CD4-positive, alpha-beta T cell treated with Interferon gamma for 1 hour (primary cell): Measurements from ENCODE around the gene MAST4.
"Not testable (repeated sequence)": the region's sequence is repeated elsewhere in the genome, so short reads cannot be mapped to it uniquely, and the experiment has no call there.

Source experiments
- DNase-seq: peaks from one replicate; pipeline ENCODE4 v3.0.0-alpha.2; 2020

MAST4 gene

DNA sequence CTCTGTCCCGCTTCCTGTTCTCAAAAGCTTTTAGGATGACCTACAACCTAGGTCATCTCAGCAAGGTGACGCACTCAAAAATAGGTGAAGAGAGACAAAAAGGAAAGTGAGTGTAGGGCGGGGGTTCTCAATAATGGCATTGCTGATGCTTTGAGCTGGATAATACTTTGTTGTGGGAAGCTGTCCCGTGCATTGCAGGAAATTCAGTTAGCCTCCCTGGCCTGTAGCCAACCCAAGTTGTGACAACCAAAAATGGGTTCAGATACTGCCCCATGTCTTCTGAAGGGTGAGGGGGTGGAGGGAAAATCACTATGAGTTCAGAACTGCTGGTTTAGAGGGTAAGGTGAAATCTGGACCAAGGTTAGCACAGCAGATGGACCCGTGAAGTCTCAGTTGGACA is 151.4 kb downstream of the MAST4 start:
- DNase-seq, result no peak

DNA sequence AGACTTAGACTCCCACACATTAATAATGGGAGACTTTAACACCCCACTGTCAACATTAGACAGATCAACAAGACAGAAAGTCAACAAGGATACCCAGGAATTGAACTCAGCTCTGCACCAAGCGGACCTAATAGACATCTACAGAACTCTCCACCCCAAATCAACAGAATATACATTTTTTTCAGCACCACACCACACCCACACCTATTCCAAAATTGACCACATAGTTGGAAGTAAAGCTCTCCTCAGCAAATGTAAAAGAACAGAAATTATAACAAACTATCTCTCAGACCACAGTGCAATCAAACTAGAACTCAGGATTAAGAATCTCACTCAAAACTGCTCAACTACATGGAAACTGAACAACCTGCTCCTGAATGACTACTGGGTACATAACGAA is 156.5 kb downstream of the MAST4 start:
- DNase-seq, result not testable (repeated sequence)

DNA sequence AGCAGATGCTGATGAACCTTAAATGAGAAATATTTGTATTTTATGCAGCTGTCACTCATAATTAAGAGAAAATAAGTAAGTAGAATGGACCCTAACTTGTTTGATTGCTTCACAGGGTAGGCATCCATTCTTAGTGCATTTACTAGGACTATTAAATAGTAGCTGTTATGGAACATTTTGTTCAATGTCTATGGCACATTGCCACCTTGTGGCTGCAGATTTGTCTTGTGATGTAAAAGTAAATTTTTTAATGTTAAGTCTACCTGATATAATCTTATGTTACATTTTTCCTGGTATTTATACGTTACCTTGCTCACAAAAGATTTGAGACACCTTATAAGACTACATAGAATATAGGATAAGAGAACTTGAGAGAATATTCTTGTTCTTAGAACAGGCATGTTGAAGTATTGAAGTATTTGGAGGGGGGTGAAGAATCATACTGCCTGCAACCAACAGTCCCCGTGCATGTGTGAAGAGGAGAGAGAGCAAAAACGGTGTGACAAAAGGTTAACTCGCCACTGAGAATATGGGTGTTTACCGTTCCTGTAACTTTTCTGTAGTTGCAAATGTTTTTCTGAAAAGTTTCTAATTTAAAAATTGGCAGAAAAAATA is 161.1 kb downstream of the MAST4 start:
- DNase-seq, result no peak

DNA sequence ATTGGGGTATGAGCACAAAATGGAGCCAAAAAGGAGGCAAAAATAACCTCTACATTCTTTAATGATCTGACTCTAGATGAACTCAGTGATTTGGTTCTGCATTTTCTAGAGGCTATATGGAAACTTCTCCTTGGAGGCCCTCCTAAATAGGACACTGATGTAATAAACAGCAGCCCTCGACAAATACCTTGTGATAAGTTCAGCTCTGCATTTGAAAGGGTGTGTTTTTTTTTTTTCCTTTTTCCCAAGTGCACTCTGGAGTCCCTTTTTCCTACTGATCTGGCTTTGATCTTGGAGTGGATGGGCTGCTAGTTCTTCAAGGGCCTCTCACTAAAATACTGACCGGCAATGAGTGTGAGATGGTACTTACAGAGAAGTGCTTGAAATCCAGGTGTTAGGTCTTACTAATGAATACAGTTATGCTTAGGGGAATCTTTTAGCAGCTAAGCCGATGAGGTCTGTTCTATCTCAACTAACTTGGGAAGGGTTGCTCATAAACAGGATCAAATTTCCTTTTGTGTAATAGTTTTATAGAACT is 161.7 kb downstream of the MAST4 start:
- no peak for DNase-seq

DNA sequence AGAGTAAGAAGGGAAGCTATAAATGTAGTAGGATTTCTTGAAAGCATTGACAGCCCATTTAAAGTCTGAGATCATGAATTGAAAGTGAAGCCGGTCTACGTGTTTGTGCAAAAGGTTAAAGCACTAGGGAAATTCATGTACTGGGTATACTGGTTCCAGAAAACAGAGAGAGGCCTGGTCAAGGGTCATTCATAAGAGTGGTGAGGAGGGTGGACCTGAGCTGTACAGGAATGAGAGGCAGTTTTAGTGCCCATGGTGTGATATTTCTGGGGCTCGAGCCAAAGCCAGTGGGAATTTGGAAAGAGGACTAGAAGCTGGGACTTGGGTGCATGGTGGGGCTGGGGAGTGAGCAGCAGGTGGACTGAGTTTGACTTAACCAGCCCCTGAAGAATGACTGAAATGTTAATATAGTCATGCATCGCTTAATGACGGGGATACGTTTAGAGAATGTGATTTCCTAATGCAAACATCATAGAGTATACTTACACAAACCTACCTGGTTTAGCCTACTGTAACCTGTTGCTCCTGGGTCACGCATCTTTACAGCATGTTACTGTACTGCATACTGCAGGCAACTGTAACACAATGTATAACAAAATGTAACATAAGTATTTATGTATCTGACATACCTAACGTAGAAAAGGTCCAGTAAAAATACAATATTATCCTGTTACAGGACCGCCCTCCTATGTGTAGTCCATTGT is 173.0 kb downstream of the MAST4 start:
- DNase-seq, result no peak

DNA sequence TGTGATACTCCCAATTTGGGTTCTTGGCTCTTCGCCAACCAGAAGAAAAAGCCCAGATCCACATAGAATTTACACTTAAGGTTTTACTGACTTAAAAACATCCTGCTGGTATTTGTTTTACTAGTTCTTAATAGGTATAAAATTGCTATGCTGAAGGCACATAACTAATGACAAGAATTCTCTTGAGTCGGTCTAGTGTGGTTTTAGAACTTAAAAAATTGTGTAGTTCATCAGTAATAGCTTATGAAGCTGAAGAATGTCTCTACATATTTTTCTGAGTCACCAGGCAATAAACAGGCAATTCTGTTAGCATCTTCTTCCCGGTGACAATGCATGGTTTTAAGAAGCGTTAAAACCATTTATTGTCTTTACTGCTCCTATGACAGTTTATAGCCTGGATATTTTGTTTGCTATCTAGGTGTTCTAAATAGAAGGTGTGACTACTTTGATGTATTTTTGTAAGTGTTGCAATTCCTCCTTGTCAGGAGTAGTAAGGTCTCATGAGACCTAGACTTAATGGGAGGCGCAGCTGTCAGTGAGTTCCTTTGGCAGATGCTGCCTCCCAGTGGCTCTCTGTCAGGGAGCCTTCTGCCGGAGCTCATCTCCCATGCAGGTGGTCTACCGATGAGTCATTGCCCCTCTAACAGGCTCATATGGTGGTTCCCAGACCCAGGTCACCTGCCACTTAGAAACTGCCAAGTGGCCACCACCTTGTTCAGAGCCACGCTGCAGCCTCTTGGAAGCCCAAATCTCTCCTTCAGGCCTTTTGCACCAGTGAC is 173.8 kb downstream of the MAST4 start:
- DNase-seq, result no peak

DNA sequence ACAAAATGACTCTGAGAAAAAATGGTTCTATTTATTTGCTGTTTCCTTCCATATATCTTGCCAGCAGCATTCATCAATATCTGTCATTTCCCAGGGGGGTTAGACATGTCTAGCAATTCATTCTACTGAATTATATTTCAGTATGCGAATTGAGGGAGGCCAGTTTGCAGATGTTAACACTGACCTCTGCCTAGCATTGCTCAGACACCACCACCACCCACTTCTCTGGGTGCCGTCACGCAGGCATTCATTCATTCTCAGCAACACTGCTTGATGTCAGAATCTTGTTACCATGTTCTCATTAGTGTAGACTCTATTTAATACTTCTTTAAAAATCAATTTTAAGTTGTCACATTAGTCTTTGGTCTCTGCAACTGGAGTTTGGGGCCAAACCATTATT is 181.7 kb downstream of the MAST4 start:
- DNase-seq, result no peak

DNA sequence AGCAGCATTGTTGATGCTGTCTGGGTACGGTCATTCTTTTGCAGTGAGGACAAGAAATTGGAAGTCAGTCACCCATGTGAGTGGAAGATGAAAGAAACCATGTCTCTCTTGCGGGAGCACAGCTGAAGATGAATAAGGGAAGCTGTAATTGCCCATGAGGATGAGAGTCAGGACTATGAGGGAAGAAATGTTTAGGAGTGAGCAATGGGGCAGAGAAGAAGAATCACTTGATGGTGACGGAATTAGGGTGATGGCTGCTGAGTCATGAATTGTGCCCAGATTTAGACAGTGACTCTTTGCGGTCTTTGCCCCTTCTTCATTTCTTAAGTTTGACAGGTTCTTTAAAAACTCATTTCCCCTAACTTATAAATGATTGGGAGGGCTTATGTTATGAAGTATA is 183.3 kb downstream of the MAST4 start:
- no peak for DNase-seq

DNA sequence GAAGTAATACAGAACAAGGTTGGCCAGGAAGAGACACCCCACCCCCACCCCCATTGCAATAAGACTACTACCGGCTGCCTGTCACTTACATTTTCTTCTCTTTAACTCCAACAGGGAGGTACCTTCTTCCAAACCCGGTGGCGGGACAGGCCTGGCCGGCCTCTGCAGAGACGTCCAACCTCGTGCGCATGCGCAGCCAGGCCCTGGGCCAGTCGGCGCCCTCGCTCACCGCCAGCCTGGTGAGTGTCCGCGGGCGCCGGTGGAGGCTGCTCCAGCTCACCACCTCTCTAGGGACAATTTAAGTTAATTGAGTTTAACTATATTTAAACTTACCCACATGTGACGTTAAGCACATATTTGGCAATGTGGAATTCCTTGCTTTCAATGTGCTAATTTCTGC is 192.4 kb downstream of the MAST4 start:
- no peak for DNase-seq

DNA sequence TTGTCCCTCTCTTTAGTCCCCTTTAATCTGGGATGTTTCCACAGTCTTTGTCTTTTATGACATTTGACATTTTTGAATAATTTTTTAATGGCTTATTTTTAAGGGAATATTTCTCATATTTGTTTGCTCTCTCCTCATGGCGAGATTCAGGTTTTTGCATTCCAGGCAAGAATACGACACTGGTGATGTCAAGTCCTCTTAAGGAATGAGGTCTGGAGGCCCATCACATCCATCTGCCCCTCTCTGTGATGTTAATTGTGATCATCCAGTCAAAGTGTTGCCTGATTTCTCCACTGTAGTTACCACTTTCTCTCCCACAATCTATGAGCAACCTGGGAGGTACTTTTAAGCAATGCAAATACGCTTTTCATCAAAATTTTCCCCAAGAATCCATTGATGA is 193.2 kb downstream of the MAST4 start:
- no peak for DNase-seq

DNA sequence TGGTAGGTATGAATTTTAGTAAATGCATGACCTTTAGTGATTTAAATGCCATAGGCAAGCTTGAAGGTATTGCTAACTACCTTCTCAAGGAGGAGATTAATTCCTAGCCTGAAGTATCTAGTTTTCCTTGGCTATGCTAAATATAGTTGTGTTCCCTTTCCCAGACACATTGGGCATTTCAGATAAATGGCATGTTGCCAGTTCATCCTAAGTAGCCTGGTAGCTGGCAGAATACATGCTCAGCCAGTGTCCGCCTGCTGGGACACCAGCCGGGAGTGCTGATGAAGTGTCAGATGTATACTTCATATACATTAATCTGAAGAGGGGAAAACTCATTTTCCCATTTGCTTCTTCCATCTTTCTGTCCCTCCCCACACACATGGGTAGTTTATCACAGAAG is 196.9 kb downstream of the MAST4 start:
- no peak for DNase-seq

DNA sequence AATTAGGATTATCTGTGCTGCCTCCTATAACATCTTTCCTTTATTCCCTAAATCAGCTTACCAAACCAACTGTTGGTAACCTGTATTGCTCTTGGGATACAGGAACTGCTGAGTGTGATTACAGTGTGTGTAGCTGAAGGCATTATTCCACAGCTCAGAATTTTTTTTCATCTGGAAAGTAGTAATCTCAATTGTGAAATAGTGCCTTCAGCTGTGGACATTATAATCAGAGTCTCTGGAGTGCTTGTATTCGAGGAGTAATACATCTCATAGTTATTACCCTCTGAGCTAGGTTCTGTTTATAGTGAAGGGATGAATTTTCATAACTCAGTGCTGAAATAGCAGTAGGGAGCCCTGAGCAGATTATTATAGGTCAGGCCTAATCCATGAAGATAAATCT is 199.5 kb downstream of the MAST4 start:
- DNase-seq, result no peak

DNA sequence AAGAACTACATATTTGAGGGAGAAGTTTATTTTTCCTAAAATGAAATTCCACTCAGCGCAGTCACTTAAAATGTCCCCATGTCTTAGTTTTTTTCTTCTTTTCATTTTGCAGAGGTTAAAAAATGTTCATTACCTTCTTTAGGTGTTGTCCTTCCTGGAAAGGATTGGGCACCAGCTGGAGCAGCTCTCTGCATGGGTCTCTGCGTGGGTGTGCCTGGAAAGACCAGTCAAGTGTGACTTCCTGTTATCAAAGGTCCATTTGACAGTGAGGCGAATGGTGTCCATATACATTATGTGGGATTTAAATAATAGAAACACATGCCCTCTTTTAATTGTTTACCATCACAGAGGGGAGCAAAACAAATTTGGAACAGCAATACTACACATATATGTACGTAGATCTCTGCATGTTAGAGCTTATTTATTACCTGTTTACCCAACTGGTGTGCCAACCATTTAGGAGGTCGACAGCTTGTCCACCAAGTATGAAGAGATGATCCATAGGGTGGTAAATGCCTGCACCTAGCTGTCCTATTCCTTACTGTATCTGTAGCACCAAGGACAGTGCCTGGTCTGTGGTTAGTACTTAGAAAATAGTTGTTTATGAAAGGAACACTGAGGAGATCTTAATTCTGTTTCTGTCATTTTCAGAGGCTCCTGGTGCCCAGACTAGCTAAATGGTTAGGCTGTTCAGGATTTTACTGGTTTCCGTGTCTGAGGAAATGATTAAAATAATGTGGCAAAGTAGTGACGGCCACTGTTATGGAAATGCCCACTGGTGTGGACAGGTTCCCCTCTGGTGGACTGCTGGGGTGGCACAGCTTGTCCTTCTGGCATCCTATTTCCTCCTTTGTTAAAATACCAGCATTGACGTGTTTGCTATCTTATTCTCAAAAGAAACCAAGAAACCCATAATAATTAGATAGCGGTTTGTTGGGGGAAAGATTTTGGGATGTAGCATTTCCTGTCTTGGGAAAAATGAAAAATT is 200.4 kb downstream of the MAST4 start:
- DNase-seq, result no peak

DNA sequence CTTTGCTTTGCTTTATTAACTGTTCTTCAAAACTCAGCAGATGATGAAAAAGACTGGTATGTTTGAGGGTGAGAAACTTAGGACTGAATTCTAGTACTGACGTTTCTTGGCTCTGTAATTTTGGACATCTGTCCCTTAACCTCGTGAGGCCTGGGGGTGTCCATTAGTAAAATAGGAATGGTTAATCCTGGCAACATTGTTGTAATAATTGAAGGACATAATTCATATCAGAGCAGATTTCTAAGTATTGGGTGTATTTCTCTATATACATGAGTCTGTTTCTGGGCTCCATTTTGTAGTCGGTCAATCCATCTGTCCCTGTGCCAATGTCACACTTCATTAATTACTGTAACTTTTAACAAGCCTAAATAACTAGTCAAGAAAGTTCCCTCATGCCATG is 206.7 kb downstream of the MAST4 start:
- no peak for DNase-seq

DNA sequence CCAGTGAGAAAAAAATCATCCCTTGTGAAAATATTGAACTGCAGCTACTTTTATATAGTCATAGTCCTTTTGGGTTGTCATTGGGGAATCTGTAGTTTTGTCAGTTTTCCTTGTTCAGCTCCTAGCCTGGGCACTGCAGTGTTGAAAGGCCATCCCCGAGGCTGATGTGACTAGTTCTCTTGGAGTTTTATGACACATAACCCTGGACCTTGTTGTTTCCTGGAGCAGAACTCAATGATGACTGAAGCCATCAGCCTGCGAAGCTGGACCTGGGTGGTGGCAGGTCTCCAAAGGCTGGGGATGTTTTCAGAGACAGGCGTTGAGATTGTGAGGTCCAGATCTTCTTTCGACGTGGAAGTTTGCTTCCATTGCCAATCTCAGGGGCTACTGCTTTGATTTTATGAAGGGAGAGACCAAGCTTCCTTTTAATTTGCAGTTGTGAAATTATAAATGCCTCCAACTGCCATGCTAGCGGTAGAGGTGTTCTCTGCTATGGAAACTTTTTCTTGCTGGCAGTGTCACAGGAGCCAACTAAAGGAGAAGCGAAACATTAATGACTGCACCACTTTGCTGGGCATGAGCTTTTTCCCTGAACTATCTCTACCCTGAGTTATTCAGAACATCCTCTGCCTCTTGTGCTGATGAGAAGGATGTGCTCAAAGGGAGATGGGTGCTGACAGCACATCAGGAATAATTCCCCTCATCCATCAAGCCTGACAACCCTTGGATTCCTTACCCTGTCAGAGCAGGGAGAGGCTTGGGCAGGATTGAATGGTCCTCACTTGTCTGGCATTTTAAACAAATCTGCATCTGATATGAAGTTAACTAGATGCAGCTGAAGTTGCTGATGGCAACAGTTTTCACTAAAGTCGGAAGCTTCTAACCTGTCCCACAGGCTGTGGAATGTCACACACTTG is 209.6 kb downstream of the MAST4 start:
- no peak for DNase-seq

DNA sequence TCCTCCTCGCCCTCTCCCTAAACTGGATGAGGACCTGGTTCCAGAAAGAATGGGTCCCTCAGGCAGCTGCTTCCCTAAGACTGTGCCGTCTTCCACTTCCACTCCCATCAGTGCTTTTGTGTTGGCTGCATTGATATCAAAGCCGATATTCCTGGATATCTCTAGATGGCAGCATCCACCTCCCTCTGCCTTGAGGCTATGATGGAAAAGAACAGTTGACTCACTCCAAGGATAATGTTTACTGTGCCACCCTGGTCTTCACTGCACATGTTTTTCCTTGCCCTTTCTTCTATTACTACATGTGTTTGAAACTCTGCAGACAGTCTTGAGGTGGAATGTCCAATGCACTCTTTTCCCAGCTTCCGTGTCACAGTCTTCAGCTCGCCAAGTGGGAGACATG is 211.6 kb downstream of the MAST4 start:
- no peak for DNase-seq

DNA sequence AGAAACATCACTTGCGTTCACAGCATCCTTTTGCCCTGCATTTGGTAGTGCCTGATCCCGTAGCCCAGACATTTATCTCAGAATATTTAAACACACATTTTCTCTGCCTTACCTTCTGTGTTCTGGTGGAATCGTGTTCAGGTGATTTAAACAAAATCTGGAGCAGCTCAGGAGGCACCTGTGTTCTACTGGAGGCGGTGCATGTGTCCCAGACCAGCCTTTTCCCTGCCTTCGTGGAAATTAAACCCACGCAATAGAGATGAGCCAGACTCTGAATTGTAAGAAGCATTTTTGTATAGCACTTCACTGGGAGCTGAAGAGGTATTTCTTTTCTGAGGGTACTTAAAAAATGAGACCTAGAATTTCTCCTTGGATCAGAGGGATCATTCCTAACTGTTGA is 212.5 kb downstream of the MAST4 start:
- DNase-seq, result no peak

DNA sequence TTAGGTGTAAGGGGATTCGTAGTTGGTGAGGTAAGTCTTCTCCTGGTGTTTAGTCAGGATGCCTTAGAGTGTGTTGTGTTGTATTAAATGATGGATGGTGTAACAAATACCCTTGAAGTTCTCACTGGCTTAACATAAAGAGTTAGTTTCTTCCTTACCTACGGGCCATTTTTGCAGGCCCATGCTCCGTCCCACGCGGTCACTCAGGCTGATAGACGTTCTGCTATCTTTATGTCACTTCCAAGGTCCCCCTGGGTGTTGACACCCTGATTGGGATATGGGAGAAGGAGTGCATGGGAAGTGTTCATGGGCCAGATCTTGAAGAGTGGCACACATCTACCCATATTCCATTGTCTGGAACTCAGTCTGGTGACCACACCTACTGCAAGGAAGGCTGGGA is 214.0 kb downstream of the MAST4 start:
- DNase-seq, result no peak

DNA sequence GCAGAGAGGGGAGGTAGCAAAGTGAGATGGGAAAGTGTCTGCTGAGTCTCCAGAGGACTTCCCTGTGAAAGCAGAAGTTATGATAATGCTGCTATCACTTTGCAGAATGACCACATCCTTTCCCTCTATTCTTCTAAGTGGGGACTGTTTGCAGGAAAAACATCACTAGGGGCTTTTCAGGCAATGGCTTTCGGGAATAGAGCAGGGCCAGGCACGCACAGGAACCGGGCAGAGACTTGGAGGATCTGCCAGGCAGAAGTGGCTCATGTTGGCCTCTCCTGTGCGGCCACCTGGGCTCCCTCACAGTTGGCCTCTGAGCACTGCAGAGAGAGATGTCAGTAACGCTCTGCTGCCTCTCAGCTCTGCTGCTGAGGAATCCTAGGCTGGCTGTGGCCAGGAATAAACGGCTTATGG is 214.7 kb downstream of the MAST4 start:
- DNase-seq, result no peak

DNA sequence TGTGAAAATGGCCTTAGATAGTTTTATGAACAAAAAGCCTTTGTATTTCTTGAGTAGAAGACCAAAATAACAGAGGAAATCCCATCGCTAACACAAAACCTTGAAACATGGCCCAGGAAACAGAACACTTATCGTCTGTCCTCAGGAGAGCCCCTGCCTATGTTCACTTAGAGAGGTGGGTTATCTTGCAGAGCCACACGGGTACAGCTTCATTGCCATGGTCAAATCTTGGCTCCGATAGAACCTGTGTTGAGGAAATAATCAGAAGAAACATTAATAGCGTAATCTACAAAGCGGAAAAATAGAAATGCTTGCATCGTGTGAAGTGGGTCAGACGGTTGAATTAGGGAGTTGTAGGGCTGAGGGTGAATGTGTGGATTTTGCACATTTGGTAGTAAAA is 216.1 kb downstream of the MAST4 start:
- DNase-seq, result no peak

DNA sequence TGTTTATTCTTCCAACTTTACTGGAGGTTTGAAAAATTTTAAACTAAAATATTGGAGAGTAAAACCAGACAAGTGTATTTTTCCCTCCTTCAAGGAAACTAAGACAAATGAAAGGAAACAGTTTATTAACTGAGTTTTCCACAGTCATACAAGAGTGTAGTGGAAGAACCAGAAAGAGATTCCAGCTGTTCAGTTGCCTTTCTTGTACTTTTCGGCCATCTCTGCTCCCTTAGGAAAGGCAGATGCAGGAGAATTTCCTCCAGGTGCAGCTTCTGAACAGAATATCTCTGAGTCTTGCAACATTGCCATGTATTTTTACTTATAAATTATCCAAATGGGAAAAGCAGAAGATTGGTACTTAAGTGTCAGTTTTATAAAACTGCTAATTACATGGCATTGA is 217.1 kb downstream of the MAST4 start:
- DNase-seq, result no peak
